ENCODE results near the gene CYP19A1.
"Not testable (repeated sequence)": the region's sequence is repeated elsewhere in the genome, so short reads cannot be mapped to it uniquely, and the experiment has no call there.

The CYP19A1 gene

DNA sequence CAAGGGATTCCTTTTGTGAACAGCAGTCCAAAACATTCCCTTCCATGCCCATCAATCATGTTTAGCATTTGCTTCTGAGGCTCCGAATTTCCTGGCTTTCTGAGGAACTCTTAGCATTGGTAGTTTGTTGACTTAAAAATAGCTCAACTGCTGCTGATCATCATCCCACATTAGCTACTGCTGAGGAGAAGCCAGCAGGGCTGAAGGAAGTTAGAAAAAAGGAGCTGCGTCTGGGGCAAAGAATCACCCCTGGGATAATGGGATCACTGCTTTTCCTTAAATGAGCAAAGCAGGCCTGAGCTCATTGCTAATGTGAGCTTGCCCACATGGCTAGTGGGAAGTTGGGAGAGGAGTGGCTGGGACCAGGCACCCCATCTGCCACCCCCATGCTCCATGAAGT is 39.8 kb downstream of the CYP19A1 start:
- DNase-seq (ENCODE audit: low read depth): no peak

DNA sequence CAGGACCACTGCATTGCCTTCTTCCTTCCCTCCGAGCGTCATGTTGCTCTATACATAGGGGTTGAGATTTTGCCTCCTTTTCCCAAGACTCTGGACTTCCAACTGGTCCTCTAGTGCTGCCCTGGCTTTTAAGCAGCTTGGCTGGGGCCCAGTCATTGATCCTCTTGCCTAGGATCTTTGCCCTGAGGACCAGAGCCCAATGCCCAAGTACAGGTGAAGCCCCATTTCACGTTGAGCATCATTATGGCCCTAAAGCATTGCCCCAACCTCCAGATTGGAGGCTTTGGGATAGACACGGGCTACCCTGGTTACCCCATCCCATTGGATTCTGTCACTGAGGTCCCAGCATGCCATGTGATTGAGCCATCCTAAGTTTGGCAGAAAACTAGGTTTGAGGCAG is 47.7 kb downstream of the CYP19A1 start:
- DNase-seq (ENCODE audit: low read depth): no peak

DNA sequence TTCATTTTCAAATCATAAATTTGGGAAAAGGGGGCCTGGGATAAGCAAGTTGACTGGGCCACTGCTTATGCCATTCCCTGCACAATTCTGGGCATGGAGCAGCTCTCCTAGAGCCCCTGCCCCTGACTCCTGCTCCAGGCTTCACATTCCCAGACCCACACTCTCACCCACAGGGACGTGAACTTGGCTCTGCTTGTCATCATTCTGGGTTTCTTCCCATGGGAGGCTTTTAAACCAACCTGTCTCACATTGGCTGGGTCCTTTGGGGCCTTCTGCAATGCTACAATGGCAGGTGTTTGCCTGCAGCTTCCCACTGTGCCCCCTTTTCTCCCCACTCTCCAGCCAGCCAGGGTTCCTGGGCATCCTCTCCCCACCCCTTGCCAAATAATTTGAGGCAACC is 49.1 kb downstream of the CYP19A1 start:
- DNase-seq (ENCODE audit: low read depth): no peak

DNA sequence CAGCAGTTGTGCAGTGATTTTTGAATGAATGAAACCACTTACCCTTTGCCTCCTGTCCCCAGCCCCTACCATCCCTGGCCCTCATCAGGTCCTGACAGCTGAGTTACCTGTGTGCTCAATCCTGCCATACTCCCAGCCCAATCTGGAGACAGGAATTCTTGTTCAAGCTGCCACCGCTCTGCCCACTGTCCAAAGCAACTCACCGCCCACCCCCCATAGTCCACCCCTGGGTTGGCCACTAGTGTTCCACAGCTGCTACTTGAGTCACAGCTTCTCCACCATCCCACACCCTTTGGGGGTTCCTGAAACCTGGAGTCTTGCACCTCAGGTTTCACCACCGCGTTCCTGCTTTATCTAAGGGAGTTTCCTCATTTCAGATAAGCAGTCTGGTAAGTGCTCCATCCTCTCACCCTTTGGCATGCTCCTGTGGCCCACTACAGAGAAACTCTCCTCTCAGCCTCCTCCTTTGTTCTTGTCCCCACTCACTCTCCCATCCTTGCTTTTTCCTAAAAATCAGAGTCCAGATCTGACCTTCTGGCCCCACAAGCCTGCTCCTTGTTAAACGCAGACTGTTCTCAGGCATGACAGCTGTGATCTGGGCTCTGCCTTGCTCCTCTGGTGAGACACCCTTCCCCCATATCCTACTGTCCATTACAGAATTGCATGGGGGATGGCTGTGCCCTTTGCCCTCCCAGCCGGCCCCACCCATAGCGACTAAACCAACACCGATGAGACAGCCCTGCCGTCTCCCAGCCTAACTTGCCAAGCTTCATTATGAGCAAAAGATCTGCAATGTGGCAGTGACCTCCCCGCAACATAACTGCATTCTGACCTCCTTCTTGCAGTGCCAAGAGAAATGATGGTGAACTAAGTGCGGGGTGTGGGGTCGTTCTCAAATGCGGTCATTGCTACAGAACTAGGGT is 50.0 kb downstream of the CYP19A1 start:
- peak; percentile 42 for DNase-seq (ENCODE audit: low read depth)

DNA sequence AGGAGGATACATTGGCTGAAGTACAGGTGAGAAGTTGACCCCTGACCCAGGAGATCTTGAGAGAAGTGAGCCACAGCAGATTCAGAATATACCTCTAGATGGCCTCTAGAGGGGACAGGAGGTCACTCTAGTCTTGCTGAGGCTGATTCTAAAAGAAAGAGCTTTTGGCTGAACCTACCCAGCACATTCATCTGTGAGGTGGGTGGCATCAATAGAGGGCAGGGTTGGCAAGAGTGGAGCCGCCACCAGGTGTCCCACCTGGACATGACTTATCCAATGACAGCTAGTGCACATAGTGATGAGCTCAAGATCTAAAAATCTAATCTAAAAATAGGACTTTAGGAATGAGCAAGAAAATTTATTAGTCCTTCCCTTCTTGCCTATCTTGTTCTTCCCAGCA is 51.6 kb downstream of the CYP19A1 start:
- DNase-seq (ENCODE audit: low read depth): no peak

DNA sequence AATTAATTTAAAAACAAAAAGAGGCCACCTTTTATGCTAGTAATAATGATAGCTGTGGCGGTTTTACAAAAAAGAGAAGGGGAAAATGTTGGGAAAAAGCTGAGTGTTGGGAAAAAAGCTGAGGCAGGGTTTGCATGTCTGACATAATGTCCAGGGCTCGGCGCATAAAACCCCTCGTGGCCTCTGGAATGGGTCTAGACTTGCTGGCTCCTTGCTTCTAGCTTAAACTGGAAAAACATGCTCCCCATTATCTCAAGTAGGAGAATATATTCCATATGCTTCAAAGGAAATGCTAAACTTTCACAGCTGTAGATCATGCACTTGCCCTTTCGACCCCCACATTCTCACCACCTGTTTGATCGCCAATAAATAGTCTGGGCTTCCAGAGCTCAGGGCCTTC is 53.0 kb downstream of the CYP19A1 start:
- DNase-seq (ENCODE audit: low read depth): no peak

DNA sequence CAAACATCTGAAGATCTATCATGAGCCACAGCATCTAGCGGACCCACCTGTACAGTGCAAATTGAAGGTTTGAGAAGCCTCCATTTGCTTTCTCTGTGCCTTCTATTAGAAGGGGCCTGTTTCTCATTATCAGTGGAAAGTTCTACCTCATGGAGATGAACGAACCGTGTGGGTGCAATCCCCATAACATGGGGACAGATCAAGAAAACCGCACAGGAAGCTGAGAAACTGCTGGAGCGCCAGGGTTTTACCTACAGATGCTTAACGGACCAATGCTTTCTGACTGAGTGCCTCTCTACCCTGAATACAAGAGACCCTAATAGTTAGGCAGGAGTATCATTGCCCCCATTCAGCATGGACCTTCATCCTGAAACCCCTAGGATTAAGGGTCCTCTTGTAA is 53.5 kb downstream of the CYP19A1 start:
- DNase-seq (ENCODE audit: low read depth): no peak

DNA sequence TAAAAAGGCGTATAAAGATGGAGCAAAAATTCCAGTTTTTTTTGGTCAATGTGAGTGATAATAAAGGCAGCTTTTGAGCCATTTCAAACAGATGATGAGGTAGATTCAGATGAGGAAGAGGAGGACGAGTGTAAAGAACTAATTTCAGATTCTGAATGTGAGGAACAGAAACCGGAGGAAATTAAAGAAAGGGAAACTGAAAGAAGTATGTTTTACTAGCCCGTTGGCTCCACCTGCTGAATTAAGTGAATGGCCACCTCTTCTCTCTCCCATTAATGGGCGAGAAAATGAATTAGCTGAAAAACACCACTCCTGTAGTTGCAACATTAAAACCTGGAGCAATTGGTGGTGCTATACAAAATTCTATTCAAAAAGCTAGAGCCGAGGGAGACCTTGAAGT is 55.4 kb downstream of the CYP19A1 start:
- DNase-seq (ENCODE audit: low read depth): no peak

DNA sequence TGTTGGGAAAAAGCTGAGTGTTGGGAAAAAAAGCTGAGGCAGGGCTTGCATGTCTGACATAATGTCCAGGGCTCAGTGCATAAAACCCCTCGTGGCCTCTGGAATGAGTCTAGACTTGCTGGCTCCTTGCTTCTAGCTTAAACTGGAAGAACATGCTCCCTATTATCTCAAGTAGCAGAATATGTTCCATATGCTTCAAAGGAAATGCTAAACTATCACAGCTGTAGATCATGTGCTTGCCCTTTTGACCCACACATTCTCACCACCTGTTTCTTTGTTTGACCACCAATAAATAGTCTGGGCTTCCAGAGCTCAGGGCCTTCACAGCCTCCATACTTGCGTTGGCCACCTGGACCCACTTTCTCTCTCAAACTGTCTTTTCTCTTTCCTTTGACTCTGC is 56.2 kb downstream of the CYP19A1 start:
- not testable (repeated sequence) for DNase-seq (ENCODE audit: low read depth)

DNA sequence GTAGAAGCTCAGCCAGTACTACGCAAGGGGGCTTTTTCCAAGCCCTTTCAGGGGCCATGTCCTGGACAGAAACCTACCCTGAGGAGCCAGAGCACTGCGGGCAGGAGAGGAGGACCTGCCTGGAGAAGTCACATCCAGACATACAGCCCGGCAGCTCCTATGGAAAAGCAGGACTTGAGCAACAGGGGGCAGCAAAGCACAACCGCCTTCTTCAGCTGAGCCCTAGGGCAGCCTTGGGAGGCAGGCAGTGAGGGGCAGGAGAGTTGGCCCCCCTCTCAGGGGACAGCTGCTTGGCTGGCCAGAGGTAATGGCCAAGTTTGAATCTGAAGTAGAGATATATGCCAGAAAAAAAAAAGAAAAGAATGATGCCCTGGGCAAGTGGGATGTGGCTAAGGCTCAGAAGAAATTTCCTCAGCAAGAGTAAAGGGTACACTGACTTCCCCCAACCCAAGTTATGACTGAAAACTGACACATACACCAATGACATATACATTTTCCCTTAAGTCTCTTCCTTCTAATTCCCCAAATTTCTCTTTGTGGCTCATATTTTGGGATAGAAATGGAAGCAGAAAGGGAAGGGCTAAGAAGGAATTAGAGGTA is 56.9 kb downstream of the CYP19A1 start:
- DNase-seq (ENCODE audit: low read depth): peak; percentile 37

DNA sequence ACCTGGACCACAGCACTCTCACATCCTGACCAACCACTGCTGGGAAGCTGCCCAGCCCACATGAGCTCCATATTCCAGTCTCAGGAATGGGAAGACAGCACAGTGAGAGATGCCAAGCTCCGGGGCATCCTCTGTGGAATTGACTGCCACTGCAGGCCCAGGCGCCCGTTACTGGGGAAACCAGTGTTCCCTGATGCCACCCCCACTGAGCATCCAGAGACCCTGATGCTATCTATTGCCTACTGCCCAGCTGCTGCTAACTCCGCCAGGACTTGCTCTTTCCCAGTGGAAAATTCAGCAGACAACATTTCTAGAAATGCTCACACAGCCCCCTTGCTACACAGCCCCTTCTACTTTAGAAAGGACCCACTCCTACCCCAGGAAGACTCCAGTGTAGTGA is 57.6 kb downstream of the CYP19A1 start:
- no peak for DNase-seq (ENCODE audit: low read depth)

DNA sequence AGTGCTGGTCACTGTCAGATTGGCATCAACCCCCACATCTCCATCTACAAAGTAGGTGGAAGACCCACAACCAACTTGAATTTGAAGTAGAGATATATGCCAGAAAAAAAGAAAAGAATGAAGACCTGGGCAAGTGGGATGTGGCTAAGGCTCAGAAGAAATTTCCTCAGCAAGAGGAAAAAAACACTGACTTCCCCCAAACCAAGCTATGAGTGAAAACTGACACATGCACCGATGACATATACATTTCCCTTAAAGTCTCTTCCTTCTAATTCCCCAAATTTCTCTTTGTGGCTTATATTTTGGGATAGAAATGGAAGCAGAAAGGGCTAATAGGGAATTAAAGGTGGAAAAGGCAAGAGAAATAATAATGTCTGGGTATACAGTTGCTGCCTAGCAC is 59.0 kb downstream of the CYP19A1 start:
- no peak for DNase-seq (ENCODE audit: low read depth)

DNA sequence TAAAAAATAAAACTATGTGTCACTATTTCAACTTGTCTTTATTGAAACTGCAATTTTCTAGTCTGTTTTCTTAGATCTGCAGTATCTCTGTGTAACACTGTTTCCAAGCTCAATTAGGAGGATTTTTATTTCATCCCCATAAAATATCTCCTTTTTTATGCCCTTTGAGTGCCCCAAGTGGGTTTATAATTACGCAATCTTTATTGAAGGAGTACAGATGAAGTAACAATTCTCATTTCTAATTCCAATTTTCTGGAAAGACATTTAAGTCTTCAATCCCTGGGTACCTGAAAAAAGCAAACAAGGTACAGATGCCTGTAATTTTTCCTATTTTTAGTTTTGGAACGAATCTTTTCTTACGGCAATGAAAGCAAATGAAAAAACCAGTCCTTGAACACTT is 61.3 kb downstream of the CYP19A1 start:
- no peak for DNase-seq (ENCODE audit: low read depth)

DNA sequence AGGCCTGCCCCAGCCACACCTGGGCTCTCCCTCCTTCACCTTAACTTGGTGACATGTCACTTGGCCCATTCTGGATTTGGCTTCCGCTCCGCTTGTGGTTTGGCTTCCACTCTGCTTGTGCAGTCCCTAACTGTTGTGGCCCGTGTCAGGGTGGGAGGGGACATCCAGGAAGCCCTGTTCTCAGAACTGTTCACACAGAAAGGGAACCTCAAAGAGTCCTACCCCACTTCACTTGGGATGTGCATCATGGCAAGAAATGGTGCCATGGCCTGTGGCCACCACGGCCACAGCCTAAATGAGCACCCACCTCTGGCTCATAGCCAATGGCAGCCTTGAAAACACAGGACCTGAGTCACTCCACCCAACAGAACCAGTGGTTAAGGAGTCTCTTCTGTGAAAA is 63.4 kb downstream of the CYP19A1 start:
- no peak for DNase-seq (ENCODE audit: low read depth)

DNA sequence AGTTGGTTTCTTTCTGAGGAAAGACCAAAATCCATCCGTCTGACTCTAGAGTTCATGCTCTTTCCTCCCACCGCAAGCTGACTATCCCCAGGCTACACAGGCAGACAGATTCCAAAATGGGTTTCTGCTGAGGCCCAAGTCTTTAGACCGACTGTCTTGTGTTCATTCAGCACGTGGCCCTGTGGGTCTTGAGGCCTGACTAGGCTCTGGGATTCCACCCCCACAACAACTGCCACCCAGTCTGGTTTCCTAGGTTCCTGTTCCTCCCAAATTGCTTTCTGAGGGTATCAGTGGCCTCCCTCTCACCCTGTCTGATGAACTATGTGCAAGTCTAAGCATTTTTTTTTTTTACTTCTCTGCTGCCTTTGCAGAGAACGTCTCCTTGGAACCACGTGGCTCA is 67.7 kb downstream of the CYP19A1 start:
- no peak for DNase-seq (ENCODE audit: low read depth)

DNA sequence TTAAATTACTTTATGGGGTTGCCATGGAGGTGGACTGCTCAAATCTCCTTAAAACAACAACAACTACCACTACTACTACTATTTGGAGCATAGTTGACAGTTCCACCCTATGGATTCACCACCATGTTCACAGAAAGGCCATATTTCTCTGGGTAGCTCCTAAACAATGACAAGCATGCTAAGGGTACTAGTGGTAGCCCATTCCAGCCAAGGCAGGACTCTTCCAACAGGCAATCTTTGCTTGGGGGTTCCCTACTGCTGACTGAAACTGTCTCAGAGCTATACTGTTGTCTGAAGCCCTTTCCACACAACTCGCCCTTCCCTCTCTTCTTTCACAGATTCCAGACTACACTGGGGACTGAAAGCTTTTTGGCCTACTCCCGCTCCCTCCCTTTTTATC is 68.9 kb downstream of the CYP19A1 start:
- DNase-seq (ENCODE audit: low read depth): no peak

DNA sequence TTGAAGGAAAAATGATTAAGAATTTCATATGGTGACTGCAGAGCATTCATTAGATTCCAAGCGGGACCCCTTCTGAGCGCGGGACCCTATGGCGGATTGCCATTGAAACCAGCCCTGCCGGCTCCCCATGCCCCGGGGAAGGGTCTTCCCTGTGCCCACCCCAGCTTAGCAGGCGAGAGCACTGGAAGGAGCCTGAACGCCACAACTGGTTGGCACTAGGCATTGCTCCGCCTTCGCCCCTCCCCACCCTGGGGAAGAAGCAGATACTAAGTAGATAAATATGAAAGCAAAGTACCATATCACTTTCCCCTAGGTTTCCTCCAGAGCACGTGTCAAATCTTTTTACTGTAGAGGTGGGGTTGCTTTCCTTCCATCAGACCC is 70.7 kb downstream of the CYP19A1 start:
- no peak for DNase-seq (ENCODE audit: low read depth)

DNA sequence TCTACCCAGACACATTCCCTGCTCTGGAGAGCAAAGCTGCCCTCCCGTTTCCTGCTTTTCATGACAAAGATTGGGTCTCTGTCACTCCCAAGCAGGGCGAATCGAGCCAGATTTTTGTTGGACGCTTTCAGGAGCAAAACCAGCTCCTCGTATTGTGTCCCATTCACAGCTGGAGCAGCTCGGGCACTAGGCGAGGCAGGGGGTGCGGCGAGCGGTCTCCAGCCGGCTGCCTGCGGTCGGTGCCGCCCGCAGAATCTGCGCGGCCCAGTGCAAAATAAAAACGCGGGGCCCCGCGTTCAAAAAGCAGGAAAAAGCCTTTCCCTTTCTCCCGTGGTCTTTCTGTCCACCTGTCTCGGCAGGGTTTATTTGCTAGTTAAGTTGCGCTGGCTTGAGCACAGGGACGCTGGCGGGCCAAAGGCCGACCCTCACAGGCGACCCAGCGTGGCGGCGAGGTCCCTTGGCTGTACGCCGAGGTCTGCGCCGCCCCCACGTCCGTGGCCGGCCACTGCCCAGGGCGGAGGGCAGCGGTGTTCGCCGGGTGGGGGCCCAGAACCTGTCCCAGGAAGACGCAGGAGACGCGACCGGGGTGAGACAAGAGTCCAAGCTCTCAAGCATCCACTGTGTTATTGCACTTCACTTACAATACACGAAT is 71.2 kb downstream of the CYP19A1 start:
- no peak for DNase-seq (ENCODE audit: low read depth)

DNA sequence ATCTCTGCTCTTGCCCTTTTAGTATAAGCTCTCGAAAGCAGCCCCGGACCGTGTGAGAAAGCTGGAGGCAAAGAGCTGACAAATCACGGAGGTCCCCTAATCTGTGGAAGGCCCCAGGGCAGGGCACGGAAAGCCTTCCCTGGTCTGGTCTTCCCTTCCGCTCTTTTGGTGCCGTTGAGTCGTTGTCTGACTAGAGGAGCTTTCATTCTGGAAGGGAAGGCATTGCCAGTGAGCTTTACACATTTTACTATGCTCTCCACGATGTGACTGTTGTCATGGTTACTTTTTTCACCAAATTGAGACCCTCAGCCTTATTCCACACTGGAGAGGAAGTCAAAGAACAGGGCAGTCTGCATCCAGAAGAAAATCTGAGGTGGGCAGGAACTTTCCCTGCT is 71.7 kb downstream of the CYP19A1 start:
- no peak for DNase-seq (ENCODE audit: low read depth)

DNA sequence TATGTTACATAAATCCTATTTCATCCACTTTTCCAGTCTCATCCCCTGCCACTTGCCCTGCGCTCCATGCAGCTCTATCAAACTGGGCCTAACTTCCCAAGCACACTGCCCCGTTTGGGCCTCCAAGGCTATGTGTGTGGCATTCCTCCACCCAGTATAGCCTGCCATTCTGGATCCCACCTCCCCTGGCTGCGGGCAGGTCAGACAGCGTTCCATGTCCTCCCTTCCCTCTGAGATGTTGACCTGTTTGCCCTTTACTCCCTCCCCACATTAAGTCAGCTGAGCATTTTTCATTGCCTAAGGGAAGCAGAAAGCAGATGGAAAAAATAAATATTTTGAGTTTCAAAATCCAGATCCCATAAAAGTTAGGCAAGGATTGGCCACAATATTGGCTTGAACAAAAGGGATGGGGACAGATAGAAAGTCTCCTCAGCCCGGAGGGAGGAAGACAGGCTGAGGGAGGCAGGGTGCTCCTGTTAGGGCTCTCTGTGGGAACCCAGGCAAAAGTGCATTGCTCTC is 73.3 kb downstream of the CYP19A1 start:
- DNase-seq (ENCODE audit: low read depth): no peak

DNA sequence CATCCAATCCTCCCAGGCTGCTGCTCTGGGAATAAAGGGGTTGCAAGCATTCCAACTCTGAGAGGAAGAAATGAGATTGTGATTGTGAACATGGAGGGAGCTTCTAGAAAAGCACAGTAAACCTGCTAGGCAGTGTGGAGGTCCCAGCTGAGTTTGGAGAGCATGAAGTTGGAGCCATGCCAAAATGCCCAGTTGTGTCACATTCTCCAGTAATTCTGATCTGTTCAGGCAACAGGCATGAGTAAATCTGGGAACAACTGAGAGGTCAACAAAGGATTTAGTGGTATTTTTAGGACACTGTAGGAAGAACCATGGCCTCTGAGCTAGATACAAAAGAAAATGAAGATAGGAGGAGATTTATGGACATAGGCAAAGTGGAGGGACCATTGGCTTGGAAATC is 74.7 kb downstream of the CYP19A1 start:
- no peak for DNase-seq (ENCODE audit: low read depth)

DNA sequence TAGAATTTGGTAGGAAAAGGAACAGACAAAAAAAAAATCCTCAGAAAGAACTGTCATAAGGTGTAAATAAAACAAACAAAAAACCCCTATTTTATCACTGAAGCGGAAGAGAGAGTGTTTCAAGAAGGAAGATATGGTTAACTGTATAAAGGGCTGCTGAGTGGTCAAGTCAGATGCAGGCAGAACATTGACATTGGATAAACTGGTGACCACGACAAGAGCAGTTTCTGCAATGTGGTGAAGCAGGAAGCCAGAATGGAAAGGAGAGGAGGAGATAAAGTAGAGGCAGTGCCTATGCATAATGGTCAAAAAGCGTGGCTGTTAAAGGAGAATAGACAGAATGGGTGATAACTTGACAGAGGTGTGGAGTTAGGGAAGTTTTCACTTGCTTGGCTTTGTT is 75.3 kb downstream of the CYP19A1 start:
- no peak for DNase-seq (ENCODE audit: low read depth)

DNA sequence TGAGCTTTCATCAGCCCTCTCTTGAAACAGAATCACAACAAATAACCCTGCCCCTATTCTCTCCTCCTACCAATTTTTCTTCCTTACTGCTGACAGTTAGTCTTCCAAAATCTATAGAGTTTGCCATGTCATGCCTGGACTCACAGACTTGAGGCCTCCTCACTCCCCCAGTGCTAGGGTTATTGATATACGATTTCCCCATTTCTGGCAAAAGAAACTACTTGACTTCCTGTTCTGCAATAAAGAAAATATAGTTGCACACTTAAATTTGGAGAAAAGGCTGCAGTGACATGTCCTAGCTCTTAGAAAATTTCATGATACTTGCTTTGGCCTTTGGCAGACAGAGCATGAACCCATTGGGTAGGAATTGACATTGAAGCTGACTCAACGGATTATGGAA is 75.9 kb downstream of the CYP19A1 start:
- no peak for DNase-seq (ENCODE audit: low read depth)
